HCT116 (cell line): ENCODE measurements around the gene RNASEH2B. TPM values are rescaled to one million over a fixed set of nuclear protein-coding genes. Genes with fewer than 3 reads are reported as not detected.

Experiments
- ATAC-seq: fragments of 200-7000 bp; cut with Tn5 transposase; 2 replicates; pipeline ENCODE4 v1.9.1; 2020; ENCODE audit warnings: mild to moderate bottlenecking, moderate library complexity
- BruUV-seq: library from RNA; stranded (reverse); fragments of 400-500 nt; replicated peaks from 2 replicates; lab custom pipeline; 2021; lab: Mats Ljungman, UMichigan
- CTCF ChIA-PET: fragments of 300-600 bp; sonication (Branson Sonifier 250); formaldehyde crosslinking; loops from one replicate; lab custom pipeline; 2021; ENCODE audit warnings: antibody characterized with exemption; lab: Charles Lee
- POLR2A ChIA-PET: fragments of 300-600, 350-600 bp; sonication (Branson Sonifier 250); formaldehyde crosslinking; loops from one replicate; lab custom pipeline; 2021; ENCODE audit warnings: antibody characterized with exemption; lab: Charles Lee
- RAD21 ChIA-PET, 2 experiments: fragments of 300-600 bp; sonication (Branson Sonifier 250); formaldehyde crosslinking; loops; one replicate each; lab custom pipeline; 2023; ENCODE audit warnings: low total read pairs in 2 of 2; ENCODE audit not compliant: uncharacterized antibody in 2 of 2, unreplicated experiment in 2 of 2, low non-redundant PET in 1 of 2; lab: Charles Lee
- DNase-seq: peaks from one replicate; pipeline ENCODE4 v3.0.0-alpha.2; 2010; ENCODE audit warnings: low read depth, low spot score
- H2AFZ ChIP-seq: fragments of 200-600 bp; shearing (Covaris generic), sonication (generic); 2 replicates; pipeline ENCODE4 v1.6.1; 2017; ENCODE audit warnings: low read depth, mixed run types, mixed read lengths, antibody characterized with exemption, low read length; ENCODE audit not compliant: poor library complexity, severe bottlenecking
- H3K27ac ChIP-seq: 2 replicates; pipeline ENCODE4 v1.5.1; 2012; ENCODE audit warnings: low read depth, low read length
- H3K27me3 ChIP-seq: fragments of 200-600 bp; sonication (generic); 2 replicates; pipeline ENCODE4 v1.6.1; 2016; ENCODE audit warnings: mixed run types, low read length, mixed read lengths; ENCODE audit not compliant: insufficient read depth
- H3K36me3 ChIP-seq, 2 experiments: fragments of 200-500 bp in 1 of 2; fragments of 200-600 bp in 1 of 2; sonication (Bioruptor generic) in 1 of 2; sonication (generic) in 1 of 2; 2 replicates each; pipeline versions ENCODE4 v1.5.1 to v1.6.1; 2014 to 2016; ENCODE audit warnings: low read length in 2 of 2, inconsistent platforms in 1 of 2, mixed read lengths in 1 of 2, mixed run types in 1 of 2; ENCODE audit not compliant: insufficient read depth in 2 of 2, control insufficient read depth in 1 of 2
- H3K4me1 ChIP-seq, 2 experiments: fragments of 200-600 bp in 1 of 2; sonication (generic) in 1 of 2; 2 replicates each; pipeline versions ENCODE4 v1.5.1 to v1.6.1; 2012 to 2017; ENCODE audit warnings: low read length in 2 of 2, inconsistent platforms in 1 of 2, mild to moderate bottlenecking in 1 of 2, mixed read lengths in 1 of 2, mixed run types in 1 of 2, moderate library complexity in 1 of 2; ENCODE audit not compliant: insufficient read depth in 2 of 2, control insufficient read depth in 1 of 2
- H3K4me2 ChIP-seq: fragments of 200-600 bp; sonication (generic); 2 replicates; pipeline ENCODE4 v1.6.1; 2017; ENCODE audit warnings: mixed run types, low read length, mixed read lengths
- H3K4me3 ChIP-seq, 2 experiments: fragments of 200-600 bp in 1 of 2; sonication (generic) in 1 of 2; replicated peaks in 1 of 2; 2 replicates each; pipeline ENCODE4 v1.5.1; 2011 to 2016; ENCODE audit warnings: low read length in 2 of 2, control low read depth in 1 of 2, low read depth in 1 of 2, mild to moderate bottlenecking in 1 of 2, mixed read lengths in 1 of 2, mixed run types in 1 of 2
- H3K79me2 ChIP-seq: fragments of 200-600 bp; sonication (generic); 2 replicates; pipeline ENCODE4 v1.6.1; 2017; ENCODE audit warnings: mild to moderate bottlenecking, mixed run types, low read length, moderate library complexity, mixed read lengths; ENCODE audit not compliant: insufficient read depth
- H3K9ac ChIP-seq: fragments of 200-600 bp; sonication (generic); 2 replicates; pipeline ENCODE4 v1.6.1; 2016; ENCODE audit warnings: low read length, mixed read lengths
- H3K9me2 ChIP-seq: fragments of 200-600 bp; sonication (generic), shearing (Covaris generic); 2 replicates; pipeline ENCODE4 v1.6.1; 2017; ENCODE audit warnings: mixed run types, mild to moderate bottlenecking, moderate library complexity; ENCODE audit not compliant: insufficient read depth
- H3K9me3 ChIP-seq, 2 experiments: fragments of 200-500 bp in 1 of 2; fragments of 200-600 bp in 1 of 2; sonication (Bioruptor generic) in 1 of 2; sonication (generic) in 1 of 2; 2 replicates each; pipeline ENCODE4 v1.6.1; 2014 to 2017; ENCODE audit warnings: low read length in 2 of 2, mixed read lengths in 2 of 2, inconsistent platforms in 1 of 2, low read depth in 1 of 2, mild to moderate bottlenecking in 1 of 2, mixed run types in 1 of 2, moderate library complexity in 1 of 2; ENCODE audit not compliant: control insufficient read depth in 1 of 2, insufficient read depth in 1 of 2
- H4K20me1 ChIP-seq: fragments of 200-600 bp; sonication (generic), shearing (Covaris generic); 2 replicates; pipeline ENCODE4 v1.6.1; 2017; ENCODE audit warnings: mixed run types, mild to moderate bottlenecking, moderate library complexity; ENCODE audit not compliant: insufficient read depth
- CBX3 ChIP-seq: IDR thresholded peaks from 2 replicates; pipeline ENCODE4 v1.6.1; 2012; ENCODE audit warnings: low read depth
- CEBPB ChIP-seq: IDR thresholded peaks from 2 replicates; pipeline ENCODE4 v1.6.1; 2012; ENCODE audit warnings: low read depth
- CTCF ChIP-seq, 3 experiments: fragments of 200-600 bp in 1 of 3; sonication (generic) in 1 of 3; IDR thresholded peaks in 2 of 3; conservative IDR thresholded peaks in 1 of 3; 2 replicates each; pipeline ENCODE4 v1.5.1; 2012 to 2017; ENCODE audit warnings: low read depth in 2 of 3, low read length in 2 of 3, antibody characterized with exemption in 1 of 3, borderline replicate concordance in 1 of 3, control low read depth in 1 of 3, mild to moderate bottlenecking in 1 of 3, mixed read lengths in 1 of 3, mixed run types in 1 of 3, moderate library complexity in 1 of 3; ENCODE audit not compliant: insufficient read depth in 1 of 3
- ELF1 ChIP-seq: IDR thresholded peaks from 2 replicates; pipeline ENCODE4 v1.6.1; 2012; ENCODE audit warnings: low read depth, borderline replicate concordance
- EZH2 ChIP-seq: fragments of 200-600 bp; sonication (generic); IDR thresholded peaks from 2 replicates; pipeline ENCODE4 v1.6.1; 2017; ENCODE audit warnings: antibody characterized with exemption, mixed run types
- EZH2phosphoT487 ChIP-seq: fragments of 200-600 bp; IDR thresholded peaks from 2 replicates; pipeline ENCODE4 v1.6.1; 2018; ENCODE audit warnings: antibody characterized with exemption, borderline replicate concordance
- FOSL1 ChIP-seq: IDR thresholded peaks from 2 replicates; pipeline ENCODE4 v1.6.1; 2012; ENCODE audit warnings: low read depth
- JUND ChIP-seq: IDR thresholded peaks from 2 replicates; pipeline ENCODE4 v1.6.1; 2012
- POLR2A ChIP-seq: IDR thresholded peaks from 2 replicates; pipeline ENCODE4 v1.7.0; 2011; ENCODE audit warnings: borderline replicate concordance; ENCODE audit not compliant: insufficient read depth, insufficient read length; ENCODE audit errors: extremely low read depth
- POLR2AphosphoS5 ChIP-seq: IDR thresholded peaks from 2 replicates; pipeline ENCODE4 v1.6.1; 2011; ENCODE audit warnings: mild to moderate bottlenecking, low read depth, low read length, moderate library complexity
- SIN3A ChIP-seq: IDR thresholded peaks from 2 replicates; pipeline ENCODE4 v1.6.1; 2012; ENCODE audit warnings: low read depth
- TCF7L2 ChIP-seq: IDR thresholded peaks from 2 replicates; pipeline ENCODE4 v1.7.0; 2011; ENCODE audit warnings: borderline replicate concordance, inconsistent platforms; ENCODE audit not compliant: insufficient read depth, insufficient read length; ENCODE audit errors: extremely low read depth
- YY1 ChIP-seq: IDR thresholded peaks from 2 replicates; pipeline ENCODE4 v1.6.1; 2011; ENCODE audit warnings: low read length, low read depth, moderate library complexity, mild to moderate bottlenecking; ENCODE audit not compliant: insufficient replicate concordance; ENCODE audit errors: extremely low read depth
- ZFX ChIP-seq: fragments of 450-650 bp; IDR thresholded peaks from 2 replicates; pipeline ENCODE4 v1.6.1; 2017
- intact Hi-C: fragments of 100-400 bp; cut with micrococcal nuclease; formaldehyde crosslinking; loops from 2 replicates; pipeline ENCODE4 v1.10.0; 2022
- total RNA-seq: library from RNA; stranded (reverse); gene quantifications from one replicate; pipeline ENCODE4 v1.2.1, GENCODE V29; 2021; ENCODE audit not compliant: unreplicated experiment
- TF ChIP-seq, protein P1 (sequence below): IDR thresholded peaks from 2 replicates; pipeline ENCODE4 v1.6.1; 2012
- TF ChIP-seq, protein P2 (sequence below): IDR thresholded peaks from 2 replicates; pipeline ENCODE4 v1.6.1; 2012
- TF ChIP-seq, protein P3 (sequence below): IDR thresholded peaks from 2 replicates; pipeline ENCODE4 v1.6.1; 2012; ENCODE audit warnings: low read depth

Gene RNASEH2B
- total RNA-seq, 1 experiment from 2014 or later, result 41.3 TPM

GRCh38 chr13:50901701-50902100 is 7.9 kb upstream of the RNASEH2B start:
- POLR2A ChIA-PET, result no interaction called here
- RAD21 ChIA-PET, result no interaction called here
- H4K20me1 ChIP-seq, result no peaks in the 10 kb centered on the region
- ATAC-seq, result no peak
- no peak for DNase-seq
- no peaks in the 10 kb centered on the region for H3K79me2 ChIP-seq
- no peaks in the 10 kb centered on the region for H3K36me3 ChIP-seq
- CTCF ChIA-PET, result interaction anchor here (2.1 kb wide), 1 partner anchor 10 kb away, joined by 8 read pairs; no protein-coding TSS in a partner anchor
- no peaks in the 10 kb centered on the region for H3K4me1 ChIP-seq
- H3K27me3 ChIP-seq, result no peaks in the 10 kb centered on the region
- H3K9me3 ChIP-seq, result no peaks in the 10 kb centered on the region
- no peak for TF ChIP-seq SIN3A
- no peak for TF ChIP-seq ZFX
- TF ChIP-seq, protein P1, sequence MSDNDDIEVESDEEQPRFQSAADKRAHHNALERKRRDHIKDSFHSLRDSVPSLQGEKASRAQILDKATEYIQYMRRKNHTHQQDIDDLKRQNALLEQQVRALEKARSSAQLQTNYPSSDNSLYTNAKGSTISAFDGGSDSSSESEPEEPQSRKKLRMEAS, result no peak
- TF ChIP-seq POLR2AphosphoS5, result no peak
- TF ChIP-seq FOSL1, result no peak
- no peak for TF ChIP-seq CBX3
- TF ChIP-seq ELF1, result no peak
- no peak for TF ChIP-seq EZH2phosphoT487
- no peak for TF ChIP-seq YY1
- H2AFZ ChIP-seq, result no peak overlapping the region
- H3K9me2 ChIP-seq, result no peaks in the 10 kb centered on the region
- H3K27ac ChIP-seq, result no peak overlapping the region
- no peak overlapping the region for H3K4me2 ChIP-seq
- intact Hi-C loops, result no loop called here
- BruUV-seq, result no TSS peak
- no peak overlapping the region for H3K9ac ChIP-seq
- no peak overlapping the region for H3K4me3 ChIP-seq

DNA sequence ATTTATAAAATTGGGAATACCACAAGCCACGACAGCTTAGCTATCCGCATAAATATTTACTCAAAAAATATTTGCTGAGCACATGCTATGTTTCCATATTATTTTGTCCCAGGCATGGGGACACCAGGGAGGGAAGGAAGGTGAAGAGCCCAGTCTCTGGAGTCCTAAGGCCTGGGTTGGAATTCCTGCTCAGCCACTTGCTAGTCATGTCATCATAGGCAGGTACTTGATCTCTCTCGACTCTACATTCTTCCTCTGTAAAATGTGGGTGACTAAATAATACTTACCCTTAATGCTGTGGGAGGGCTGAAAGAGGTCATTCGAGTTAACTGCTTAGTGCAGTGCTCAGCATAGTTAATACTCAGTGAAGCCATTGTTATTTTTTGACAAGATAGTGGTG is 4.3 kb upstream of the RNASEH2B start:
- no TSS peak for BruUV-seq
- H3K79me2 ChIP-seq, result peaks cover 1% of the 10 kb centered on the region; the same call in 1 of the 2 replicates
- H3K27ac ChIP-seq, result no peak overlapping the region
- no peak overlapping the region for H3K4me2 ChIP-seq
- H4K20me1 ChIP-seq, result no peaks in the 10 kb centered on the region
- no peak for DNase-seq
- ChIA-PET CTCF (no interaction called here), RAD21 (no interaction called here), POLR2A (no interaction called here)
- intact Hi-C loops, result no loop called here
- H3K4me1 ChIP-seq, result peaks cover 0 to 7% of the 10 kb centered on the region in 2 experiments; a peak in 2 of 4 replicates
- H3K9ac ChIP-seq, result no peak overlapping the region
- H3K36me3 ChIP-seq, result no peaks in the 10 kb centered on the region
- no peak overlapping the region for H2AFZ ChIP-seq
- no peak overlapping the region for H3K4me3 ChIP-seq
- ATAC-seq, result no peak
- no peaks in the 10 kb centered on the region for H3K9me3 ChIP-seq
- no peaks in the 10 kb centered on the region for H3K27me3 ChIP-seq
- H3K9me2 ChIP-seq, result no peaks in the 10 kb centered on the region
- TF ChIP-seq CEBPB (no peak), CTCF (IDR thresholded peaks at IDR 0.05 in 2 of 3, conservative IDR thresholded peaks at IDR 0.05 in 1 of 3; ENCODE audit: borderline replicate concordance in 1 of 3, insufficient read depth in 1 of 3, low read depth in 2 of 3, low read length in 2 of 3) (no peak), YY1 (no peak), CBX3 (no peak), POLR2A (no peak), EZH2 (no peak), TCF7L2 (no peak), JUND (no peak), SIN3A (no peak)
- TF ChIP-seq, protein P2, sequence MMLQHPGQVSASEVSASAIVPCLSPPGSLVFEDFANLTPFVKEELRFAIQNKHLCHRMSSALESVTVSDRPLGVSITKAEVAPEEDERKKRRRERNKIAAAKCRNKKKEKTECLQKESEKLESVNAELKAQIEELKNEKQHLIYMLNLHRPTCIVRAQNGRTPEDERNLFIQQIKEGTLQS, result no peak
- TF ChIP-seq, protein P3, sequence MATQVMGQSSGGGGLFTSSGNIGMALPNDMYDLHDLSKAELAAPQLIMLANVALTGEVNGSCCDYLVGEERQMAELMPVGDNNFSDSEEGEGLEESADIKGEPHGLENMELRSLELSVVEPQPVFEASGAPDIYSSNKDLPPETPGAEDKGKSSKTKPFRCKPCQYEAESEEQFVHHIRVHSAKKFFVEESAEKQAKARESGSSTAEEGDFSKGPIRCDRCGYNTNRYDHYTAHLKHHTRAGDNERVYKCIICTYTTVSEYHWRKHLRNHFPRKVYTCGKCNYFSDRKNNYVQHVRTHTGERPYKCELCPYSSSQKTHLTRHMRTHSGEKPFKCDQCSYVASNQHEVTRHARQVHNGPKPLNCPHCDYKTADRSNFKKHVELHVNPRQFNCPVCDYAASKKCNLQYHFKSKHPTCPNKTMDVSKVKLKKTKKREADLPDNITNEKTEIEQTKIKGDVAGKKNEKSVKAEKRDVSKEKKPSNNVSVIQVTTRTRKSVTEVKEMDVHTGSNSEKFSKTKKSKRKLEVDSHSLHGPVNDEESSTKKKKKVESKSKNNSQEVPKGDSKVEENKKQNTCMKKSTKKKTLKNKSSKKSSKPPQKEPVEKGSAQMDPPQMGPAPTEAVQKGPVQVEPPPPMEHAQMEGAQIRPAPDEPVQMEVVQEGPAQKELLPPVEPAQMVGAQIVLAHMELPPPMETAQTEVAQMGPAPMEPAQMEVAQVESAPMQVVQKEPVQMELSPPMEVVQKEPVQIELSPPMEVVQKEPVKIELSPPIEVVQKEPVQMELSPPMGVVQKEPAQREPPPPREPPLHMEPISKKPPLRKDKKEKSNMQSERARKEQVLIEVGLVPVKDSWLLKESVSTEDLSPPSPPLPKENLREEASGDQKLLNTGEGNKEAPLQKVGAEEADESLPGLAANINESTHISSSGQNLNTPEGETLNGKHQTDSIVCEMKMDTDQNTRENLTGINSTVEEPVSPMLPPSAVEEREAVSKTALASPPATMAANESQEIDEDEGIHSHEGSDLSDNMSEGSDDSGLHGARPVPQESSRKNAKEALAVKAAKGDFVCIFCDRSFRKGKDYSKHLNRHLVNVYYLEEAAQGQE, result no peak
